DND-41 (cell line): ENCODE results near the gene PRKCA.

Source experiments
- ATAC-seq: fragments of 200-7000 bp; cut with Tn5 transposase; 3 replicates; pipeline ENCODE4 v1.9.1; 2021; ENCODE audit warnings: low read depth; ENCODE audit not compliant: insufficient read depth
- DNase-seq: peaks from one replicate; pipeline ENCODE4 v3.0.0-alpha.2; 2020
- H2AFZ ChIP-seq: 2 replicates; pipeline ENCODE4 v1.6.0; 2012; ENCODE audit warnings: low read depth, low read length
- H3K27ac ChIP-seq: 2 replicates; pipeline ENCODE4 v1.5.1; 2012; ENCODE audit warnings: low read length, inconsistent platforms
- H3K27me3 ChIP-seq: fragments of 200-600 bp; sonication (generic); 2 replicates; pipeline ENCODE4 v1.6.0; 2012; ENCODE audit warnings: low read length, mild to moderate bottlenecking, inconsistent platforms; ENCODE audit not compliant: insufficient read depth, poor library complexity
- H3K36me3 ChIP-seq: 2 replicates; pipeline ENCODE4 v1.5.1; 2012; ENCODE audit warnings: low read length, inconsistent platforms; ENCODE audit not compliant: insufficient read depth
- H3K4me1 ChIP-seq: 2 replicates; pipeline ENCODE4 v1.5.1; 2012; ENCODE audit warnings: mild to moderate bottlenecking, low read length; ENCODE audit not compliant: insufficient read depth
- H3K4me2 ChIP-seq: 2 replicates; pipeline ENCODE4 v1.6.0; 2012; ENCODE audit warnings: mild to moderate bottlenecking, moderate library complexity, low read length, inconsistent platforms; ENCODE audit not compliant: insufficient read depth
- H3K4me3 ChIP-seq, 2 experiments: fragments of 200-600 bp in 1 of 2; shearing (Covaris generic) in 1 of 2; 2 replicates each; pipeline ENCODE4 v1.5.1; 2012 to 2016; ENCODE audit warnings: inconsistent platforms in 2 of 2, low read length in 2 of 2, mild to moderate bottlenecking in 2 of 2, low read depth in 1 of 2, moderate library complexity in 1 of 2
- H3K79me2 ChIP-seq: 2 replicates; pipeline ENCODE4 v1.6.0; 2012; ENCODE audit warnings: low read length, inconsistent platforms; ENCODE audit not compliant: insufficient read depth
- H3K9ac ChIP-seq: 2 replicates; pipeline ENCODE4 v1.6.0; 2012; ENCODE audit warnings: low read depth, mild to moderate bottlenecking, inconsistent platforms, low read length, moderate library complexity
- H3K9me3 ChIP-seq: 2 replicates; pipeline ENCODE4 v1.5.1; 2012; ENCODE audit warnings: low read length, moderate library complexity, mild to moderate bottlenecking, inconsistent platforms; ENCODE audit not compliant: insufficient read depth, severe bottlenecking
- H4K20me1 ChIP-seq: 2 replicates; pipeline ENCODE4 v1.6.0; 2012; ENCODE audit warnings: low read length; ENCODE audit not compliant: insufficient read depth
- EZH2 ChIP-seq: IDR thresholded peaks from 3 replicates; pipeline ENCODE4 v1.6.1; 2012; ENCODE audit warnings: borderline replicate concordance, low read depth, mild to moderate bottlenecking, moderate library complexity, low read length, inconsistent platforms; ENCODE audit not compliant: severe bottlenecking
- TF ChIP-seq, protein P1 (sequence below): IDR thresholded peaks from 2 replicates; pipeline ENCODE4 v1.5.1; 2012; ENCODE audit warnings: borderline replicate concordance, low read length, moderate library complexity, mild to moderate bottlenecking; ENCODE audit not compliant: poor library complexity, severe bottlenecking; ENCODE audit errors: extremely low read depth

The PRKCA gene

DNA sequence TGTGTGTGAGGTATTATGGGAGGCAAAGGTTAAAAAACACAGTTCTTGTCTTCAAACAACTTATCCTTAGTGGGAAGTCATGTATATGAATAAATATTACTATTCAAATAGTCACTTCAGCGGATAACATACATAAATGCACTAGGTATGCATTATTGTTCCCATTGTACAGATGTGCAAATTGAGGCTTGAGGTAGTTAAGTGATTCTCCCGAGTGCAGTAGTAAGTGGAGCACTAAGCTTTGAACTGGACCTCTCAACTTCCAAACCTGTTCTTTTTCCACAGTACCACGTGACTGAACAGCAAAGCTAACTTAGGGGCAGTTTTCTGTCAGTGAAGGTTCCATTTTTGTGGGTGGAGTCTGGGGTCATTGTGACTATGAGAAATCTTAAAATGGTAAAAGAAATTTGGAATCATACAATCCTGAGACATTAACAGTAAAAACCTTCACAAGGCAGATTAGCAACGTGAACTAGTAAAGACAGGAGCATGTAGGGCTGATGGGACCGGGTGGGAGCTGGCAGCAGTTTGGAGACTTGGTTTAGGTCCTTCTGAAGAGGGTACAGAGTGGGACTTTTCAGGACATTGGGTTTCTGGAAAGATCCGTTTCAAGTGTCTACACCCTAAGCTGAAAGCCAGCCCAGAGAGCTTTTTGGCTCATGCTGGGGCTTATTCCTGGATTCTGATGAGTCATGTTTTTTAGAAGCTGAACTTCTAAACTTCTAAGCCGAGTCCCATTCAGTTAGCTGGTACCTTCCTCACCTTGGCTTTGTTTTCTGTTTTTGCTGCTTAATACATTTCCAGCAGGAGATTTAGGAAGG is 204.9 kb downstream of the PRKCA start:
- TF ChIP-seq, protein P1, sequence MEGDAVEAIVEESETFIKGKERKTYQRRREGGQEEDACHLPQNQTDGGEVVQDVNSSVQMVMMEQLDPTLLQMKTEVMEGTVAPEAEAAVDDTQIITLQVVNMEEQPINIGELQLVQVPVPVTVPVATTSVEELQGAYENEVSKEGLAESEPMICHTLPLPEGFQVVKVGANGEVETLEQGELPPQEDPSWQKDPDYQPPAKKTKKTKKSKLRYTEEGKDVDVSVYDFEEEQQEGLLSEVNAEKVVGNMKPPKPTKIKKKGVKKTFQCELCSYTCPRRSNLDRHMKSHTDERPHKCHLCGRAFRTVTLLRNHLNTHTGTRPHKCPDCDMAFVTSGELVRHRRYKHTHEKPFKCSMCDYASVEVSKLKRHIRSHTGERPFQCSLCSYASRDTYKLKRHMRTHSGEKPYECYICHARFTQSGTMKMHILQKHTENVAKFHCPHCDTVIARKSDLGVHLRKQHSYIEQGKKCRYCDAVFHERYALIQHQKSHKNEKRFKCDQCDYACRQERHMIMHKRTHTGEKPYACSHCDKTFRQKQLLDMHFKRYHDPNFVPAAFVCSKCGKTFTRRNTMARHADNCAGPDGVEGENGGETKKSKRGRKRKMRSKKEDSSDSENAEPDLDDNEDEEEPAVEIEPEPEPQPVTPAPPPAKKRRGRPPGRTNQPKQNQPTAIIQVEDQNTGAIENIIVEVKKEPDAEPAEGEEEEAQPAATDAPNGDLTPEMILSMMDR: no peak
- no peak for TF ChIP-seq EZH2
- H3K4me1 ChIP-seq: no peaks in the 10 kb centered on the region
- H3K9ac ChIP-seq: no peak overlapping the region
- no peak overlapping the region for H3K4me2 ChIP-seq
- peaks cover 32% of the 10 kb centered on the region for H3K79me2 ChIP-seq
- H2AFZ ChIP-seq: no peak overlapping the region
- no peaks in the 10 kb centered on the region for H3K27me3 ChIP-seq
- H3K27ac ChIP-seq: no peak overlapping the region
- ATAC-seq: no peak
- no peak overlapping the region for H3K4me3 ChIP-seq
- H4K20me1 ChIP-seq: no peaks in the 10 kb centered on the region
- no peaks in the 10 kb centered on the region for H3K9me3 ChIP-seq
- H3K36me3 ChIP-seq: no peaks in the 10 kb centered on the region
- no peak for DNase-seq

DNA sequence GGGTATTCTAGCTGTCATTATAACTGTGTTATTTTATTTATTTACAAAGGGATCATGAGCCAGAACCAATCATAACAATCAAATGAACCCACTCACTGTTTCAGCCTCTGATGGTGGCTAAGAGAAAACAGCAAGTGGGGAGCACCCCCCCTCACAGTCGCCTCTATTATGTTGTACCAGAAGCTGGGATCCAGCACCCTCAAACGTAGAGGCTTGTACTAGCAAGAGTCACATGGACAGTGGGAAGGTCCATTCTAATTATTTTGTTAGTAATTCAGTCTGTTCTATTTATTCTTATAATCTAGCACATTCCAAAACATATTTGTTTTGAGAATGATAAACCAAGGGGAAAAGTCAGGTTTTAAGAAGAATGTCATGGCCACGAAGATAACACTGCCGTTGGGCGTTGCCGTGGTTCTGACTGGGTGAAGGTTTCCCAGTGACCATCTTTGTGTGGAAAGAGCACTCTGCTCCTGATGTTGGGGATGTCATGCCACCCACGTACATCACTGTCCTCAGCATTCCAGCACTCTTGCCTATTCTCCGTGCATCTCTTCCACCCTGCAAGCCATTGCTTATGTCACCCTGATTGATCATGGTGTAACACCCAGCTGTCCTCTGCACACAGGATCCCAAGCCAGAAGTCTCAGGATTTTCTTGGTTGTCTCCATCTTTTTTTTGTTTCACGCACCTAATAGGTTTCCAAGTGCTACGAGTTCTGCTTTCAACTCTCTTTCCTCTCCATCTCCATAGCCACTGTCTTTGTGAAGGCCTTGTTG is 205.8 kb downstream of the PRKCA start:
- H3K9me3 ChIP-seq: no peaks in the 10 kb centered on the region
- H2AFZ ChIP-seq: no peak overlapping the region
- H3K27ac ChIP-seq: no peak overlapping the region
- no peaks in the 10 kb centered on the region for H3K4me1 ChIP-seq
- no peaks in the 10 kb centered on the region for H3K27me3 ChIP-seq
- no peaks in the 10 kb centered on the region for H4K20me1 ChIP-seq
- H3K4me3 ChIP-seq: no peak overlapping the region
- DNase-seq (no peak), ATAC-seq (no peak)
- peaks cover 32% of the 10 kb centered on the region for H3K79me2 ChIP-seq
- no peak overlapping the region for H3K9ac ChIP-seq
- no peaks in the 10 kb centered on the region for H3K36me3 ChIP-seq
- no peak overlapping the region for H3K4me2 ChIP-seq
- TF ChIP-seq, protein P1: no peak
- no peak for TF ChIP-seq EZH2

DNA sequence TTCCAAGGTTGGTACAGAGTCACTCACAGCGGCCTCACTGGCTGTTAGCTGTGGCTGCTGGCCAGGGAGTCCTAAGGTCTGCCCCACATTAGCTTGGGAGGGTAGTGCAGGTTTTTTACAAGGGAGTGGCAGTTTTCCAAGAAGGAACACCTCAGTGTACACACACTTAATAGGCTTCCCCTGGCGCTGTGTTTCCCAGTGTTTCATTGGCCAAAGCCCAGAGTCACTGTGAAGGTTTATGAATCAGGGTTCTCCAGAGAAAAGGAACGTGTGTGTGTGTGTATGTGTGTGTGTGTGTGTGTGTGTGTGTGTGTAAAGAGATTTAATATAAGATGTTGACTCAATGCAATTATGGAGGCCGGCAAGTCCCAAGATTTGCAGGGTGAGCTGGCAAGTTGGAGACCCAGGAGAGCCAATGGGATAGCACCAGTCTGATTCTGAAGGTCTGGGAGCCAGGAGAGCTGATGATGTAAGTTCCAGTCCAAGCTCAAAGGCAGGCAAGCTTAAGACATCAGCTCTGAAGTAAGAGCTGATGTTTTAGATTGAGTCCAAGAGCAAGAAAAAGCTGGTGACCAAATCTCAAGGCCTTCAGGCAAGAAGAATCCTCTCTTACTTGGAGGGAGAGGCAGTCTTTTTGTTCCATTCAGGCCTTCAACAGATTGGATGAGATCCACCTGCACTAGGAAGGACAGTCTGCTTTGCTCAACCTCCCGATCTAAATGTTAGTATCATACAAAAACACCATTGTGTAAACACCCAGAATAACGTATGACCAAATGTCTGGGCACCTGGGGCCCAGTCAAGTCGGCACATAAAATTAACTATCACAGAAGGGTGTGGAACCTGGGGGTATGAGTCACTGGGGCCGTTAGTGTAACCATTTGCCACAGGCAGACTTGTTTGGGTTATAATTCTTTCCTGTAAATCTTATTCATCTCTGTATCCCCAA is 206.8 kb downstream of the PRKCA start:
- TF ChIP-seq, protein P1: no peak
- no peak for TF ChIP-seq EZH2
- H3K4me2 ChIP-seq: no peak overlapping the region
- ATAC-seq (0 out of 3 replicates have a peak, but pooled peaks have one; percentile 29), DNase-seq (no peak)
- H3K79me2 ChIP-seq: peaks cover 32% of the 10 kb centered on the region
- H4K20me1 ChIP-seq: no peaks in the 10 kb centered on the region
- H3K9ac ChIP-seq: no peak overlapping the region
- H3K4me1 ChIP-seq: no peaks in the 10 kb centered on the region
- no peak overlapping the region for H3K4me3 ChIP-seq
- no peak overlapping the region for H3K27ac ChIP-seq
- no peaks in the 10 kb centered on the region for H3K36me3 ChIP-seq
- H3K27me3 ChIP-seq: no peaks in the 10 kb centered on the region
- H2AFZ ChIP-seq: no peak overlapping the region
- no peaks in the 10 kb centered on the region for H3K9me3 ChIP-seq
